Endothelial cell (in vitro differentiated cells): ENCODE measurements around the gene RPL18A. TPM values are rescaled to one million over a fixed set of nuclear protein-coding genes. Genes with fewer than 3 reads are reported as not detected.
"Not testable (repeated sequence)": the region's sequence is repeated elsewhere in the genome, so short reads cannot be mapped to it uniquely, and the experiment has no call there.

ENCODE experiments used
- DNase-seq: peaks from one replicate; pipeline ENCODE4 v3.0.0; 2021; ENCODE audit warnings: low spot score
- H3K27ac Mint-ChIP-seq: one replicate; pipeline ENCODE4 v1.8.0; 2021; ENCODE audit warnings: mixed read lengths, inconsistent platforms; ENCODE audit not compliant: unreplicated experiment
- H3K27me3 Mint-ChIP-seq: one replicate; pipeline ENCODE4 v1.8.0; 2021; ENCODE audit warnings: mild to moderate bottlenecking, moderate library complexity, mixed read lengths, inconsistent platforms; ENCODE audit not compliant: unreplicated experiment
- H3K36me3 Mint-ChIP-seq: one replicate; pipeline ENCODE4 v1.8.0; 2021; ENCODE audit warnings: mild to moderate bottlenecking, low read depth, mixed read lengths, inconsistent platforms; ENCODE audit not compliant: unreplicated experiment
- H3K4me1 Mint-ChIP-seq: one replicate; pipeline ENCODE4 v1.8.0; 2021; ENCODE audit warnings: mild to moderate bottlenecking, mixed read lengths, inconsistent platforms; ENCODE audit not compliant: unreplicated experiment
- H3K4me3 Mint-ChIP-seq: one replicate; pipeline ENCODE4 v1.8.0; 2021; ENCODE audit warnings: mild to moderate bottlenecking, mixed read lengths, inconsistent platforms; ENCODE audit not compliant: unreplicated experiment
- H3K9me3 Mint-ChIP-seq: one replicate; pipeline ENCODE4 v1.8.0; 2021; ENCODE audit warnings: mixed read lengths, inconsistent platforms; ENCODE audit not compliant: unreplicated experiment
- CTCF ChIP-seq: fragments of 200-600 bp; sonication (generic); IDR thresholded peaks from one replicate; pipeline ENCODE4 v1.5.0; 2021; ENCODE audit warnings: antibody characterized with exemption; ENCODE audit not compliant: unreplicated experiment
- total RNA-seq: library from RNA; stranded (reverse); fragmentation: NEBNext Ultra II Directional; extraction: Animal tissue kit (Norgen Biotek cat#: 25700); gene quantifications from one replicate; pipeline ENCODE4 v1.2.1, GENCODE V29; 2021; ENCODE audit not compliant: unreplicated experiment

RPL18A gene
- total RNA-seq, 1 donor from 2014 or later, result 2,048 TPM

DNA sequence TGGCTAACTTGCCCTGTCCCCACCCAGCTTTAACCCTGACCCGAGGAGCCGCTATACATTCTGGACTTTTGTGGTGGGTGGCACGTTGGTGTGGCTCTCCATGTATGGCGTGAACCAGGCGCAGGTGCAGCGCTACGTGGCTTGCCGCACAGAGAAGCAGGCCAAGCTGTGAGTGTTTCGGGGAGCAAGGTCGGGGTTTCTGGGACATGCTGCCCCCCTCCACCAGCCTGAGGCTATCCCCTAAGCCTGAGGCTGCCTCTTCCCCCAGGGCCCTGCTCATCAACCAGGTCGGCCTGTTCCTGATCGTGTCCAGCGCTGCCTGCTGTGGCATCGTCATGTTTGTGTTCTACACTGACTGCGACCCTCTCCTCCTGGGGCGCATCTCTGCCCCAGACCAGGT, 18.0 kb downstream of the RPL18A start:
- Mint-ChIP-seq H3K36me3 (no peaks in the 10 kb centered on the region), H3K27ac (no peak overlapping the region), H3K4me1 (no peaks in the 10 kb centered on the region), H3K9me3 (no peaks in the 10 kb centered on the region), H3K27me3 (peaks cover 4% of the 10 kb centered on the region), H3K4me3 (no peak overlapping the region)
- TF ChIP-seq CTCF, result no peak
- DNase-seq, result no peak

GRCh38 chr19:17879466-17879865, 19.8 kb downstream of the RPL18A start:
- no peaks in the 10 kb centered on the region for H3K4me1 Mint-ChIP-seq

DNA sequence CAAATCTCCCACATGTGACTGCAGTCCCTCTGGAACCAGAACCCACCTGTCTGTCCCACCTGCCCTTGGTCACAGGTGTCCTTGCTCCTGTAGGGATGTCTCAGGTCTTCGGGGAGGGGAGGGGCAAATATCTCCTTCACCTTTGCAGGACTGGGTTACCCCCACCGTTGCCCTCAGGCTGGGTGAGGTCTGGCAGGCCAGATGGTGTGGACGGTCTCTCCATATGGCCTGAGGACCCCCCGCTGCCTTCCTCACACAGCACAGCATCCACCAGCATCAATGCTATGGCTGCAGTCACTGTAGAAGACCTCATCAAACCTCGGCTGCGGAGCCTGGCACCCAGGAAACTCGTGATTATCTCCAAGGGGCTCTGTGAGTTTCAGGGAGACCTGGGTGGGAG, 22.0 kb downstream of the RPL18A start:
- no peak for DNase-seq
- H3K27ac Mint-ChIP-seq, result no peak overlapping the region
- H3K36me3 Mint-ChIP-seq, result no peaks in the 10 kb centered on the region
- H3K4me1 Mint-ChIP-seq, result no peaks in the 10 kb centered on the region
- H3K4me3 Mint-ChIP-seq, result no peak overlapping the region
- no peaks in the 10 kb centered on the region for H3K9me3 Mint-ChIP-seq
- no peak for TF ChIP-seq CTCF
- peaks cover 4% of the 10 kb centered on the region for H3K27me3 Mint-ChIP-seq

More at GRCh38 chr19:17879466-17879865, 19.8 kb downstream of the RPL18A start:
- H3K36me3 Mint-ChIP-seq, result no peaks in the 10 kb centered on the region
- no peaks in the 10 kb centered on the region for H3K9me3 Mint-ChIP-seq
- DNase-seq, result no peak
- no peak for TF ChIP-seq CTCF
- H3K27me3 Mint-ChIP-seq, result peaks cover 4% of the 10 kb centered on the region
- no peak overlapping the region for H3K4me3 Mint-ChIP-seq
- H3K27ac Mint-ChIP-seq, result no peak overlapping the region

DNA sequence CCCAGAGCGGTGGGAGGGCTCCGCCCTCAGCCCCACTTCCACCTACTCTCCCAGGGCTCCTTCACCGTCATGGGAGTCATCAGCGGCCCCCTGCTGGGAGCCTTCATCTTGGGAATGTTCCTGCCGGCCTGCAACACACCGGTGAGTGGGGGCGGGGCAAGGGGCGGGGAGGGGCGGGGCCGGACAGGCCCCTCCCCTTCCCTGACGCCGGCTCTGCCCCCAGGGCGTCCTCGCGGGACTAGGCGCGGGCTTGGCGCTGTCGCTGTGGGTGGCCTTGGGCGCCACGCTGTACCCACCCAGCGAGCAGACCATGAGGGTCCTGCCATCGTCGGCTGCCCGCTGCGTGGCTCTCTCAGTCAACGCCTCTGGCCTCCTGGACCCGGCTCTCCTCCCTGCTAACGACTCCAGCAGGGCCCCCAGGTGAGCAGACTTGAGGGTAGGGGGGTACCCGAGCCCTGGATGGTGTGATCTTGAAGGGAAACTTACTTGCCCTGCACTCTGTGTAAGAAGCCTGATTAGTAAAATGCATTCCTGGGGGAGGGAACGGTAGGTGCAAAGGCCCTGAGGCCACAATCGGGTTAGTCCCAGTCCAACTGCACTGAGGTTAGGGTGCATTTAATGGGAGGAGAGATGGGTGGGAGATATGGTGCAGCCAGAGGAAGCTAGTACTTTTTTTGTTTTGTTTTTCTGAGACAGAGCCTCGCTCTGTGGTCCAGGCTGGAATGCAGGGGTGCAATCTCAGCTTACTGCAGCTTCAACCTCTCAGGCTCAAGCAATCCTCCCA, 24.1 kb downstream of the RPL18A start:
- Mint-ChIP-seq H3K36me3 (no peaks in the 10 kb centered on the region), H3K4me3 (no peak overlapping the region), H3K27me3 (peaks cover 4% of the 10 kb centered on the region), H3K4me1 (no peaks in the 10 kb centered on the region), H3K27ac (no peak overlapping the region), H3K9me3 (no peaks in the 10 kb centered on the region)
- no peak for DNase-seq
- TF ChIP-seq CTCF, result no peak

DNA sequence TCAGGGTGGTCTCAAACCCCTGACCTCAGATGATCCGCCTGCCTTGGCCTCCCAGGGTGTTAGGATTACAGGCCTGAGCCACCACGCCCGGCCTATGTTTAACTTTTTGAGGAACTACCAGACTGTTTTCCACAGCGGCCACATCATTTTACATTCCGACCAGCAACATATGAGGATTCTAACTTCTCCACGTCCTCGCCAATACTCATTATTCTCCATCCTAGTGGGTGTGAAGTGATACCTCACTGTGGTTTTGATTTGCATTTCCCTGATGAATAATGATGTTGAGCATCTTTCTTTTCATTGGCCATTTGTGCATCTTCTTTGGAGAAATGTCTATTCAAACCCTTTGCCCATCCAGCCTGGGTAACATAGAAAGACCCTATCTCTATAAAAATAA, 26.8 kb downstream of the RPL18A start:
- Mint-ChIP-seq H3K4me3 (no peak overlapping the region), H3K4me1 (no peaks in the 10 kb centered on the region), H3K36me3 (no peaks in the 10 kb centered on the region), H3K27ac (no peak overlapping the region), H3K9me3 (no peaks in the 10 kb centered on the region), H3K27me3 (peaks cover 3% of the 10 kb centered on the region)
- no peak for DNase-seq
- no peak for TF ChIP-seq CTCF

DNA sequence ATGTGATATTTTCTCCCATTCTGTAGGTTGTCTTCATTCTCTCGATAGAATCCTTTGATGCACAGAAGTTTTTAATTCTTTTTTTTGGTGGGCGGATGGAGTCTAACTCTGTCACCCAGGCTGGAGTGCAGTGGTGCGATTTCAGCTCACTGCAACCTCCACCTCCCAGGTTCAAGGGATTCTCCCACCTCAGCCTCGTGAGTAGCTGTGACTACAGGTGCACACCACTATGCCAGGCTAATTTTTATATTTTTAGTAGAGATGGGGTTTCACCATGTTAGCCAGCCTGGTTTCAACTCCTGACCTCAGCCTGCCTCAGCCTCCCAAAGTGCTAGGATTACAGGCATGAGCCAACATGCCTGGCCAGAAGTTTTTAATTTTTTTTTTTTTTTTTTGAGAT, 27.5 kb downstream of the RPL18A start:
- not testable (repeated sequence) for H3K36me3 Mint-ChIP-seq, H3K4me1 Mint-ChIP-seq, H3K27me3 Mint-ChIP-seq, DNase-seq, H3K4me3 Mint-ChIP-seq, H3K27ac Mint-ChIP-seq, H3K9me3 Mint-ChIP-seq
